GM23338 (cell line): ENCODE measurements around the gene HDAC10. TPM values are rescaled to one million over a fixed set of nuclear protein-coding genes. Genes with fewer than 3 reads are reported as not detected.

Source experiments
- ATAC-seq: fragments of 200-7000 bp; cut with Tn5 transposase; 3 replicates; pipeline ENCODE4 v1.9.1; 2020
- DNase-seq: peaks from one replicate; pipeline ENCODE4 v3.0.0-alpha.2; 2015; ENCODE audit warnings: low spot score
- H2AFZ ChIP-seq: fragments of 200-600 bp; sonication (generic); 2 replicates; pipeline ENCODE4 v1.8.0; 2016; ENCODE audit warnings: antibody characterized with exemption, mild to moderate bottlenecking, moderate library complexity
- H3F3A ChIP-seq: fragments of 200-600 bp; sonication (generic); replicated peaks from 2 replicates; pipeline ENCODE4 v1.8.0; 2017; ENCODE audit warnings: antibody characterized with exemption, mixed run types, low read depth
- H3K27ac ChIP-seq: fragments of 200-600 bp; sonication (generic); 2 replicates; pipeline ENCODE4 v1.6.1; 2016; ENCODE audit warnings: low read depth
- H3K27me3 ChIP-seq: fragments of 200-600 bp; sonication (generic); 2 replicates; pipeline ENCODE4 v1.8.0; 2016; ENCODE audit warnings: mild to moderate bottlenecking, mixed run types, moderate library complexity; ENCODE audit not compliant: insufficient read depth
- H3K36me3 ChIP-seq: fragments of 200-600 bp; sonication (generic); 2 replicates; pipeline ENCODE4 v1.8.0; 2016; ENCODE audit warnings: mild to moderate bottlenecking; ENCODE audit not compliant: insufficient read depth
- H3K4me1 ChIP-seq: fragments of 200-600 bp; sonication (generic); 2 replicates; pipeline ENCODE4 v1.8.0; 2016; ENCODE audit warnings: mild to moderate bottlenecking, moderate library complexity; ENCODE audit not compliant: insufficient read depth
- H3K4me2 ChIP-seq: fragments of 200-600 bp; sonication (generic); 2 replicates; pipeline ENCODE4 v1.7.1; 2017; ENCODE audit warnings: mixed run types
- H3K4me3 ChIP-seq: fragments of 200-600 bp; sonication (generic); 2 replicates; pipeline ENCODE4 v1.6.1; 2016; ENCODE audit warnings: mixed run types
- H3K79me2 ChIP-seq: fragments of 200-600 bp; sonication (generic); replicated peaks from 2 replicates; pipeline ENCODE4 v1.8.0; 2017; ENCODE audit warnings: mild to moderate bottlenecking; ENCODE audit not compliant: insufficient read depth
- H3K9me2 ChIP-seq: fragments of 200-600 bp; sonication (generic); 2 replicates; pipeline ENCODE4 v1.8.0; 2017; ENCODE audit not compliant: insufficient read depth
- H4K20me1 ChIP-seq: fragments of 200-600 bp; sonication (generic); replicated peaks from 2 replicates; pipeline ENCODE4 v1.8.0; 2017; ENCODE audit warnings: mild to moderate bottlenecking; ENCODE audit not compliant: insufficient read depth
- H3K27ac Mint-ChIP-seq: 2 replicates; pipeline ENCODE4 v1.8.0; 2020; ENCODE audit warnings: inconsistent platforms, mild to moderate bottlenecking, moderate library complexity, mixed read lengths
- H3K27me3 Mint-ChIP-seq: 3 replicates; pipeline ENCODE4 v1.8.0; 2022; ENCODE audit warnings: low read depth, mild to moderate bottlenecking, moderate library complexity, mixed read lengths, inconsistent platforms; ENCODE audit not compliant: insufficient read depth, poor library complexity
- H3K36me3 Mint-ChIP-seq: 3 replicates; pipeline ENCODE4 v1.8.0; 2021; ENCODE audit warnings: low read depth, mild to moderate bottlenecking, inconsistent platforms, moderate library complexity, mixed read lengths
- H3K4me1 Mint-ChIP-seq: 3 replicates; pipeline ENCODE4 v1.8.0; 2020; ENCODE audit warnings: mild to moderate bottlenecking, inconsistent platforms, mixed read lengths
- H3K4me3 Mint-ChIP-seq: 3 replicates; pipeline ENCODE4 v1.8.0; 2021; ENCODE audit warnings: moderate library complexity, mild to moderate bottlenecking, inconsistent platforms, mixed read lengths
- H3K9me3 Mint-ChIP-seq: 3 replicates; pipeline ENCODE4 v1.8.0; 2020; ENCODE audit warnings: moderate library complexity, mild to moderate bottlenecking, inconsistent platforms, mixed read lengths
- EZH2 ChIP-seq: fragments of 200-600 bp; sonication (generic); IDR thresholded peaks from one replicate; pipeline ENCODE4 v1.8.0; 2017; ENCODE audit warnings: antibody characterized with exemption, mild to moderate bottlenecking, low read depth; ENCODE audit not compliant: unreplicated experiment
- EZH2phosphoT487 ChIP-seq: fragments of 200-600 bp; sonication (generic); IDR thresholded peaks from one replicate; pipeline ENCODE4 v1.8.1; 2018; ENCODE audit warnings: antibody characterized with exemption; ENCODE audit not compliant: unreplicated experiment
- JUNB ChIP-seq: IDR thresholded peaks from one replicate; pipeline ENCODE4 v1.6.1; 2016; ENCODE audit warnings: antibody characterized with exemption; ENCODE audit not compliant: unreplicated experiment
- NANOG ChIP-seq: IDR thresholded peaks from 2 replicates; pipeline ENCODE4 v1.6.1; 2016; ENCODE audit warnings: antibody characterized with exemption, borderline replicate concordance
- STAT1 ChIP-seq: IDR thresholded peaks from one replicate; pipeline ENCODE4 v1.6.1; 2016; ENCODE audit warnings: antibody characterized with exemption; ENCODE audit not compliant: unreplicated experiment
- ZNF114 ChIP-seq: fragments of 250-450 bp; sonication (Bioruptor Pico); IDR thresholded peaks from 2 replicates; pipeline ENCODE4 v1.5.0; 2020; ENCODE audit warnings: mild to moderate bottlenecking, moderate library complexity
- ZNF331 ChIP-seq: fragments of 250-450 bp; sonication (Bioruptor Pico); IDR thresholded peaks from 2 replicates; pipeline ENCODE4 v1.5.0; 2020; ENCODE audit warnings: low read depth, mild to moderate bottlenecking, moderate library complexity
- polyA plus RNA-seq: library from polyadenylated mRNA; unstranded; fragments of >200 nt; fragmentation: Nextera tagmentation; extraction: Ambion mirVana; gene quantifications from 2 replicates; pipeline ENCODE4 v1.2.1, GENCODE V29; 2016
- total RNA-seq: library from RNA; depleted of rRNA; stranded (reverse); fragments of >200 nt; shearing (Covaris generic); gene quantifications from 2 replicates; pipeline ENCODE4 v1.2.3, GENCODE V29; 2014
- TF ChIP-seq, protein P1 (sequence below): IDR thresholded peaks from 2 replicates; pipeline ENCODE4 v1.6.1; 2016; ENCODE audit warnings: antibody characterized with exemption
- TF ChIP-seq, protein P2 (sequence below): fragments of 250-450 bp; sonication (Bioruptor Pico); IDR thresholded peaks from 2 replicates; pipeline ENCODE4 v1.5.0; 2020; ENCODE audit warnings: mild to moderate bottlenecking, moderate library complexity
- TF ChIP-seq, protein P3 (sequence below): IDR thresholded peaks from one replicate; pipeline ENCODE4 v1.6.1; 2018; ENCODE audit warnings: antibody characterized with exemption; ENCODE audit not compliant: unreplicated experiment

The HDAC10 gene
- total and polyA plus RNA-seq, 2 experiments from 2014 or later = 4.1 to 41.9 TPM

DNA sequence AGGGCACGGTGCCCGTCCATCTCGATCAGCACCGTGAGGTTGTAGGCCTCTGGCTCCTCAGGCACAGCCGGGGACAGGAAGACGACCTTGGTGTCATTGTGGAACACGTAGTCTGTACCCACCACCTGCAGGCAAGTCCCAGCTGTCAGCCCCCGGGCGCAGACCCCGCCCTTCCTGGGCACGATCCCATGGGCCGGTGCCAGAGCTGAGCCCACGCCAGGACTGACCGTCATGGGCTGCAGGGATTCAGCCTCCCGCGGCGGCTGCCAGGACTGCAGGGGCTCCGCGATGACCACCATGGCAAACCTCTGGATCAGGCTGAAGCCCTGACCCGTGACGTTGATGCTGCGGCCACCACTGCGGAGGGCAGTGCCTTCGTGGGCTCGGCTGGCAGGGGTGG is 30.9 kb upstream of the HDAC10 start:
- Mint-ChIP-seq H3K36me3 (peaks cover 50% of the 10 kb centered on the region), H3K27ac (no peak overlapping the region), H3K27me3 (peaks cover 11% of the 10 kb centered on the region), H3K9me3 (peaks cover 2% of the 10 kb centered on the region; the same call in 1 of the 3 replicates), H3K4me3 (no peak overlapping the region), H3K4me1 (no peaks in the 10 kb centered on the region)
- Histone ChIP-seq H4K20me1 (no peaks in the 10 kb centered on the region), H3K4me3 (no peak overlapping the region), H3K9me2 (no peaks in the 10 kb centered on the region), H2AFZ (no peak overlapping the region), H3K36me3 (0 out of 2 replicates have a peak, but pooled peaks cover 4% of the 10 kb centered on the region), H3K4me1 (no peaks in the 10 kb centered on the region), H3K4me2 (no peak overlapping the region), H3K27ac (no peak overlapping the region), H3K79me2 (no peaks in the 10 kb centered on the region), H3K27me3 (no peaks in the 10 kb centered on the region), H3F3A (no peaks in the 10 kb centered on the region)
- ATAC-seq = no peak
- TF ChIP-seq NANOG = no peak
- TF ChIP-seq, protein P1, sequence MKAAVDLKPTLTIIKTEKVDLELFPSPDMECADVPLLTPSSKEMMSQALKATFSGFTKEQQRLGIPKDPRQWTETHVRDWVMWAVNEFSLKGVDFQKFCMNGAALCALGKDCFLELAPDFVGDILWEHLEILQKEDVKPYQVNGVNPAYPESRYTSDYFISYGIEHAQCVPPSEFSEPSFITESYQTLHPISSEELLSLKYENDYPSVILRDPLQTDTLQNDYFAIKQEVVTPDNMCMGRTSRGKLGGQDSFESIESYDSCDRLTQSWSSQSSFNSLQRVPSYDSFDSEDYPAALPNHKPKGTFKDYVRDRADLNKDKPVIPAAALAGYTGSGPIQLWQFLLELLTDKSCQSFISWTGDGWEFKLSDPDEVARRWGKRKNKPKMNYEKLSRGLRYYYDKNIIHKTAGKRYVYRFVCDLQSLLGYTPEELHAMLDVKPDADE = no peak
- TF ChIP-seq, protein P2, sequence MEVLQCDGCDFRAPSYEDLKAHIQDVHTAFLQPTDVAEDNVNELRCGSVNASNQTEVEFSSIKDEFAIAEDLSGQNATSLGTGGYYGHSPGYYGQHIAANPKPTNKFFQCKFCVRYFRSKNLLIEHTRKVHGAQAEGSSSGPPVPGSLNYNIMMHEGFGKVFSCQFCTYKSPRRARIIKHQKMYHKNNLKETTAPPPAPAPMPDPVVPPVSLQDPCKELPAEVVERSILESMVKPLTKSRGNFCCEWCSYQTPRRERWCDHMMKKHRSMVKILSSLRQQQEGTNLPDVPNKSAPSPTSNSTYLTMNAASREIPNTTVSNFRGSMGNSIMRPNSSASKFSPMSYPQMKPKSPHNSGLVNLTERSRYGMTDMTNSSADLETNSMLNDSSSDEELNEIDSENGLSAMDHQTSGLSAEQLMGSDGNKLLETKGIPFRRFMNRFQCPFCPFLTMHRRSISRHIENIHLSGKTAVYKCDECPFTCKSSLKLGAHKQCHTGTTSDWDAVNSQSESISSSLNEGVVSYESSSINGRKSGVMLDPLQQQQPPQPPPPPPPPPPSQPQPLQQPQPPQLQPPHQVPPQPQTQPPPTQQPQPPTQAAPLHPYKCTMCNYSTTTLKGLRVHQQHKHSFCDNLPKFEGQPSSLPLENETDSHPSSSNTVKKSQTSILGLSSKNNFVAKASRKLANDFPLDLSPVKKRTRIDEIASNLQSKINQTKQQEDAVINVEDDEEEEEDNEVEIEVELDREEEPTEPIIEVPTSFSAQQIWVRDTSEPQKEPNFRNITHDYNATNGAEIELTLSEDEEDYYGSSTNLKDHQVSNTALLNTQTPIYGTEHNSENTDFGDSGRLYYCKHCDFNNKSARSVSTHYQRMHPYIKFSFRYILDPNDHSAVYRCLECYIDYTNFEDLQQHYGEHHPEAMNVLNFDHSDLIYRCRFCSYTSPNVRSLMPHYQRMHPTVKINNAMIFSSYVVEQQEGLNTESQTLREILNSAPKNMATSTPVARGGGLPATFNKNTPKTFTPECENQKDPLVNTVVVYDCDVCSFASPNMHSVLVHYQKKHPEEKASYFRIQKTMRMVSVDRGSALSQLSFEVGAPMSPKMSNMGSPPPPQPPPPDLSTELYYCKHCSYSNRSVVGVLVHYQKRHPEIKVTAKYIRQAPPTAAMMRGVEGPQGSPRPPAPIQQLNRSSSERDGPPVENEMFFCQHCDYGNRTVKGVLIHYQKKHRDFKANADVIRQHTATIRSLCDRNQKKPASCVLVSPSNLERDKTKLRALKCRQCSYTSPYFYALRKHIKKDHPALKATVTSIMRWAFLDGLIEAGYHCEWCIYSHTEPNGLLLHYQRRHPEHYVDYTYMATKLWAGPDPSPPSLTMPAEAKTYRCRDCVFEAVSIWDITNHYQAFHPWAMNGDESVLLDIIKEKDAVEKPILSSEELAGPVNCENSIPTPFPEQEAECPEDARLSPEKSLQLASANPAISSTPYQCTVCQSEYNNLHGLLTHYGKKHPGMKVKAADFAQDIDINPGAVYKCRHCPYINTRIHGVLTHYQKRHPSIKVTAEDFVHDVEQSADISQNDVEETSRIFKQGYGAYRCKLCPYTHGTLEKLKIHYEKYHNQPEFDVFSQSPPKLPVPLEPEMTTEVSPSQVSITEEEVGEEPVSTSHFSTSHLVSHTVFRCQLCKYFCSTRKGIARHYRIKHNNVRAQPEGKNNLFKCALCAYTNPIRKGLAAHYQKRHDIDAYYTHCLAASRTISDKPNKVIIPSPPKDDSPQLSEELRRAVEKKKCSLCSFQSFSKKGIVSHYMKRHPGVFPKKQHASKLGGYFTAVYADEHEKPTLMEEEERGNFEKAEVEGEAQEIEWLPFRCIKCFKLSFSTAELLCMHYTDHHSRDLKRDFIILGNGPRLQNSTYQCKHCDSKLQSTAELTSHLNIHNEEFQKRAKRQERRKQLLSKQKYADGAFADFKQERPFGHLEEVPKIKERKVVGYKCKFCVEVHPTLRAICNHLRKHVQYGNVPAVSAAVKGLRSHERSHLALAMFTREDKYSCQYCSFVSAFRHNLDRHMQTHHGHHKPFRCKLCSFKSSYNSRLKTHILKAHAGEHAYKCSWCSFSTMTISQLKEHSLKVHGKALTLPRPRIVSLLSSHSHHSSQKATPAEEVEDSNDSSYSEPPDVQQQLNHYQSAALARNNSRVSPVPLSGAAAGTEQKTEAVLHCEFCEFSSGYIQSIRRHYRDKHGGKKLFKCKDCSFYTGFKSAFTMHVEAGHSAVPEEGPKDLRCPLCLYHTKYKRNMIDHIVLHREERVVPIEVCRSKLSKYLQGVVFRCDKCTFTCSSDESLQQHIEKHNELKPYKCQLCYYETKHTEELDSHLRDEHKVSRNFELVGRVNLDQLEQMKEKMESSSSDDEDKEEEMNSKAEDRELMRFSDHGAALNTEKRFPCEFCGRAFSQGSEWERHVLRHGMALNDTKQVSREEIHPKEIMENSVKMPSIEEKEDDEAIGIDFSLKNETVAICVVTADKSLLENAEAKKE (CRISPR knock-in tag) = no peak
- TF ChIP-seq, protein P3, sequence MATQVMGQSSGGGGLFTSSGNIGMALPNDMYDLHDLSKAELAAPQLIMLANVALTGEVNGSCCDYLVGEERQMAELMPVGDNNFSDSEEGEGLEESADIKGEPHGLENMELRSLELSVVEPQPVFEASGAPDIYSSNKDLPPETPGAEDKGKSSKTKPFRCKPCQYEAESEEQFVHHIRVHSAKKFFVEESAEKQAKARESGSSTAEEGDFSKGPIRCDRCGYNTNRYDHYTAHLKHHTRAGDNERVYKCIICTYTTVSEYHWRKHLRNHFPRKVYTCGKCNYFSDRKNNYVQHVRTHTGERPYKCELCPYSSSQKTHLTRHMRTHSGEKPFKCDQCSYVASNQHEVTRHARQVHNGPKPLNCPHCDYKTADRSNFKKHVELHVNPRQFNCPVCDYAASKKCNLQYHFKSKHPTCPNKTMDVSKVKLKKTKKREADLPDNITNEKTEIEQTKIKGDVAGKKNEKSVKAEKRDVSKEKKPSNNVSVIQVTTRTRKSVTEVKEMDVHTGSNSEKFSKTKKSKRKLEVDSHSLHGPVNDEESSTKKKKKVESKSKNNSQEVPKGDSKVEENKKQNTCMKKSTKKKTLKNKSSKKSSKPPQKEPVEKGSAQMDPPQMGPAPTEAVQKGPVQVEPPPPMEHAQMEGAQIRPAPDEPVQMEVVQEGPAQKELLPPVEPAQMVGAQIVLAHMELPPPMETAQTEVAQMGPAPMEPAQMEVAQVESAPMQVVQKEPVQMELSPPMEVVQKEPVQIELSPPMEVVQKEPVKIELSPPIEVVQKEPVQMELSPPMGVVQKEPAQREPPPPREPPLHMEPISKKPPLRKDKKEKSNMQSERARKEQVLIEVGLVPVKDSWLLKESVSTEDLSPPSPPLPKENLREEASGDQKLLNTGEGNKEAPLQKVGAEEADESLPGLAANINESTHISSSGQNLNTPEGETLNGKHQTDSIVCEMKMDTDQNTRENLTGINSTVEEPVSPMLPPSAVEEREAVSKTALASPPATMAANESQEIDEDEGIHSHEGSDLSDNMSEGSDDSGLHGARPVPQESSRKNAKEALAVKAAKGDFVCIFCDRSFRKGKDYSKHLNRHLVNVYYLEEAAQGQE = no peak
- no peak for TF ChIP-seq EZH2phosphoT487
- TF ChIP-seq EZH2 = no peak
- TF ChIP-seq STAT1 = no peak
- TF ChIP-seq JUNB = no peak
- TF ChIP-seq ZNF331 (CRISPR knock-in tag) = no peak
- TF ChIP-seq ZNF114 = no peak
- DNase-seq = no peak
